Subcutaneous adipose tissue (tissue), 4 donors: Measurements from ENCODE around the gene UNG. TPM values are rescaled to one million over a fixed set of nuclear protein-coding genes. Genes with fewer than 3 reads are reported as not detected.

Experiments used
- CTCF ChIP-seq: fragments of 450-650 bp; IDR thresholded peaks from one replicate; pipeline ENCODE4 v1.5.1; 2016; ENCODE audit warnings: low read depth, mild to moderate bottlenecking, control low read depth, antibody characterized with exemption, moderate library complexity
- total RNA-seq, 4 donors: library from RNA; depleted of rRNA; stranded (reverse); fragments of >200 nt; gene quantifications; one replicate each; pipeline ENCODE4 v1.1.0, GENCODE V29; 2016

The UNG gene
- total RNA-seq, 4 donors from 2014 or later: 24.1 to 39.6 (median 31.6) TPM

- TF ChIP-seq CTCF: no peak
Observed at GRCh38 chr12:109057376-109057775, 40.0 kb upstream of the UNG start.

GRCh38 chr12:109058773-109059172 lies 38.6 kb upstream of the UNG start:
- TF ChIP-seq CTCF: no peak

GRCh38 chr12:109064143-109064542 lies 33.3 kb upstream of the UNG start:
- no peak for TF ChIP-seq CTCF

- TF ChIP-seq CTCF: no peak
Observed at GRCh38 chr12:109065154-109065852, 32.1 kb upstream of the UNG start.

- TF ChIP-seq CTCF: no peak
Observed at GRCh38 chr12:109065853-109066193, 31.6 kb upstream of the UNG start.

GRCh38 chr12:109069307-109070271 lies 27.8 kb upstream of the UNG start:
- TF ChIP-seq CTCF: no peak

GRCh38 chr12:109074866-109075265 lies 22.5 kb upstream of the UNG start:
- no peak for TF ChIP-seq CTCF
